Activated CD4-positive, alpha-beta memory T cell treated with anti-CD3 and anti-CD28 coated beads for 36 hours (primary cell): ENCODE results near the gene WDR90. TPM values are rescaled to one million over a fixed set of nuclear protein-coding genes. Genes with fewer than 3 reads are reported as not detected.

Source experiments
- CTCF ChIA-PET: fragments of 350-600 bp; sonication (Branson Sonifier 250); formaldehyde crosslinking; loops from one replicate; lab custom pipeline; 2021; ENCODE audit warnings: antibody characterized with exemption, inconsistent platforms; lab: Charles Lee
- POLR2A ChIA-PET: fragments of 350-600 bp; sonication (Branson Sonifier 250); formaldehyde crosslinking; loops from one replicate; lab custom pipeline; 2021; ENCODE audit warnings: antibody characterized with exemption; lab: Charles Lee
- DNase-seq: peaks from one replicate; pipeline ENCODE4 v3.0.0-alpha.2; 2020
- H3K27ac Mint-ChIP-seq: one replicate; pipeline ENCODE4 v1.8.0; 2021; ENCODE audit warnings: mixed read lengths
- H3K27me3 Mint-ChIP-seq: one replicate; pipeline ENCODE4 v1.8.0; 2021; ENCODE audit warnings: mixed read lengths
- H3K36me3 Mint-ChIP-seq: one replicate; pipeline ENCODE4 v1.8.0; 2021; ENCODE audit warnings: mixed read lengths
- H3K4me1 Mint-ChIP-seq: one replicate; pipeline ENCODE4 v1.8.0; 2021; ENCODE audit warnings: low read depth, mixed read lengths
- H3K4me3 Mint-ChIP-seq: one replicate; pipeline ENCODE4 v1.8.0; 2021; ENCODE audit warnings: mild to moderate bottlenecking, mixed read lengths
- H3K9me3 Mint-ChIP-seq: one replicate; pipeline ENCODE4 v1.8.0; 2021; ENCODE audit warnings: mixed read lengths
- intact Hi-C: fragments of 100-400 bp; cut with micrococcal nuclease; formaldehyde crosslinking; loops from one replicate; pipeline ENCODE4 v1.15.1; 2023
- total RNA-seq, 2 experiments: library from RNA; stranded (reverse); gene quantifications; one replicate each; pipeline ENCODE4 v1.2.3, GENCODE V29; 2021

Gene WDR90
- 10 to 100 TPM; 52.8 to 58.2 TPM for total RNA-seq

GRCh38 chr16:648781-649589 is at the start of gene WDR90:
Gene WDR90, plus strand, starts transcription at chr16:649365. Its CDS starts 52 bp downstream, at chr16:649417.
- ChIA-PET CTCF (interaction anchor here (0.8 to 1.3 kb wide), 11 partner anchors 9 to 542 kb away, joined by 3 to 13 read pairs (median 4); partner anchors contain the start of genes METTL26, RHOT2 and STUB1), POLR2A (interaction anchor here (0.6 to 2.8 kb wide), 6 partner anchors 13 to 1795 kb away, joined by 3 to 16 read pairs (median 4); partner anchors contain the start of genes METTL26, RHOT2 and STUB1)
- peak within 1 kb of the TSS; percentile 56 for H3K27ac Mint-ChIP-seq
- no peaks in the 10 kb centered on the region for H3K9me3 Mint-ChIP-seq
- no peaks in the 10 kb centered on the region for H3K27me3 Mint-ChIP-seq
- DNase-seq = peak; percentile 95
- peaks cover 1% of the 10 kb centered on the region for H3K36me3 Mint-ChIP-seq
- peaks cover 16% of the 10 kb centered on the region for H3K4me1 Mint-ChIP-seq
- peak within 1 kb of the TSS; percentile 79 for H3K4me3 Mint-ChIP-seq
- intact Hi-C loops = loop anchor here (1.0 kb wide), 1 partner anchor 60 kb away; no protein-coding TSS in a partner anchor

DNA sequence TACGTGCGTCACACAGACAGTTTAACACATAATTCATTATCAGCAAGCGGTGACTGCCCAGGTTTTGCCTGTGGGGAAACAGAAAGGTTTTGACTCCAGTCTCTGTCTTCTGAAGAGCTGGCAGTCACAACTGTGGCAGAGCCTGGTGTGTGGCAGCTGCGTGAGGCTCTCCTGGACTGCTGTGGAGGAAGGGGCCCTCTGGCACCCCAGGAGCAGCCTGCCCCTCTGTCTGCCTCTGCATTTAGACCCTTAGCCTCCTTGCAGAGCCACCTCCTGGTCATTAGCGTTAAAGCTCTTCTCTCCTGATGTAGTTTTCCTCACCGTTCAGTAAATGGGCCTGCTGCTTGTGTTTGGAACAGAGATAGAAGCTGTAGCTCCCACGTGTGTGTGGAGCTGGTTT is 48.4 kb upstream of the WDR90 start:
- Mint-ChIP-seq H3K9me3 (no peaks in the 10 kb centered on the region), H3K27ac (no peak overlapping the region), H3K4me3 (no peak overlapping the region), H3K27me3 (no peaks in the 10 kb centered on the region), H3K36me3 (peaks cover 11% of the 10 kb centered on the region), H3K4me1 (peaks cover 5% of the 10 kb centered on the region)
- intact Hi-C loops = no loop called here
- no peak for DNase-seq
- ChIA-PET POLR2A (no interaction called here), CTCF (interaction anchor here (0.6 to 1.6 kb wide), 3 partner anchors 9 to 816 kb away, joined by 4 to 8 read pairs (median 4); no protein-coding TSS in a partner anchor)

- H3K36me3 Mint-ChIP-seq = peaks cover 4% of the 10 kb centered on the region
- H3K27me3 Mint-ChIP-seq = no peaks in the 10 kb centered on the region
- no peak for DNase-seq
- ChIA-PET POLR2A (no interaction called here), CTCF (interaction anchor here (0.7 kb wide), 1 partner anchor 52 kb away, joined by 3 read pairs; no protein-coding TSS in a partner anchor)
- H3K9me3 Mint-ChIP-seq = no peaks in the 10 kb centered on the region
- no peak overlapping the region for H3K27ac Mint-ChIP-seq
- intact Hi-C loops = no loop called here
- H3K4me1 Mint-ChIP-seq = peaks cover 10% of the 10 kb centered on the region
- H3K4me3 Mint-ChIP-seq = no peak overlapping the region
Observed at GRCh38 chr16:603933-604332, 45.2 kb upstream of the WDR90 start.

GRCh38 chr16:606656-607307 is 42.4 kb upstream of the WDR90 start:
- CTCF ChIA-PET = interaction anchor here (0.6 kb wide), 1 partner anchor 414 kb away, joined by 3 read pairs; no protein-coding TSS in a partner anchor
- peaks cover 2% of the 10 kb centered on the region for H3K36me3 Mint-ChIP-seq
- H3K4me3 Mint-ChIP-seq = no peak overlapping the region

GRCh38 chr16:608019-608418 is 41.1 kb upstream of the WDR90 start:
- peaks cover 2% of the 10 kb centered on the region for H3K36me3 Mint-ChIP-seq
- ChIA-PET POLR2A (no interaction called here), CTCF (no interaction called here)
- DNase-seq = peak; percentile 82
- no peak overlapping the region for H3K4me3 Mint-ChIP-seq
- peak overlapping the region; percentile 79 for H3K27ac Mint-ChIP-seq
- peaks cover 16% of the 10 kb centered on the region for H3K4me1 Mint-ChIP-seq
- intact Hi-C loops = loop anchor here (1.0 to 5.0 kb wide), 2 partner anchors 19 to 216 kb away; no protein-coding TSS in a partner anchor
- H3K9me3 Mint-ChIP-seq = no peaks in the 10 kb centered on the region
- no peaks in the 10 kb centered on the region for H3K27me3 Mint-ChIP-seq

More at GRCh38 chr16:606656-607307, 42.4 kb upstream of the WDR90 start:
- intact Hi-C loops = loop anchor here (5.0 kb wide), 1 partner anchor 214 kb away; no protein-coding TSS in a partner anchor
- H3K4me1 Mint-ChIP-seq = peaks cover 16% of the 10 kb centered on the region
- H3K27me3 Mint-ChIP-seq = no peaks in the 10 kb centered on the region
- DNase-seq = no peak
- H3K27ac Mint-ChIP-seq = no peak overlapping the region
- no peaks in the 10 kb centered on the region for H3K9me3 Mint-ChIP-seq
- POLR2A ChIA-PET = no interaction called here

DNA sequence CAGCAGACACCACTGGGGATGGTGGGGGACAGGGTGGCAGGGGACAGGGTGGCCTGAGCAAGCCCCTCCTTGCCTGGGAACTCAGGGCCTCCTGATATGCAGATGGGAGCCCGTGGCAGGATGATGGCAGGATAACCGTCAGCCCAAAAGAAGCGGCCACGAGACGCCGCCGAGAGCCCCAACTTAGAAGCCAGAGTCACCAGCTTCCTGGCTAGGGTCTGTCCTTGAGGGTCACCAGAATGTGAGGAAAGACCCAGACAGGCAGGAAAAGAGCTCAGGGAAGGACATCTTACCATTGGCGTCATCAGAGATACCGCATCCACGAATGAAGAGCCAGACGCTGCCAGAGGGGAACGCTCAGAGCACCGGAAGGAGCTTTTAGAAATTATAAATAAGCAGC is 39.8 kb upstream of the WDR90 start:
- POLR2A ChIA-PET = interaction anchor here (0.6 kb wide), 1 partner anchor 408 kb away, joined by 3 read pairs; no protein-coding TSS in a partner anchor
- no peaks in the 10 kb centered on the region for H3K36me3 Mint-ChIP-seq
- CTCF ChIA-PET = interaction anchor here (1.1 to 2.9 kb wide), 4 partner anchors 9 to 217 kb away, joined by 3 to 12 read pairs (median 6); no protein-coding TSS in a partner anchor
- no peak overlapping the region for H3K27ac Mint-ChIP-seq
- peaks cover 14% of the 10 kb centered on the region for H3K4me1 Mint-ChIP-seq
- no peaks in the 10 kb centered on the region for H3K27me3 Mint-ChIP-seq
- no peak overlapping the region for H3K4me3 Mint-ChIP-seq
- intact Hi-C loops = loop anchor here (5.0 kb wide), 1 partner anchor 217 kb away; no protein-coding TSS in a partner anchor
- no peak for DNase-seq
- H3K9me3 Mint-ChIP-seq = no peaks in the 10 kb centered on the region

- no peak for DNase-seq
- Mint-ChIP-seq H3K4me1 (peaks cover 14% of the 10 kb centered on the region), H3K9me3 (no peaks in the 10 kb centered on the region), H3K36me3 (peaks cover 3% of the 10 kb centered on the region), H3K4me3 (no peak overlapping the region), H3K27me3 (no peaks in the 10 kb centered on the region), H3K27ac (no peak overlapping the region)
- POLR2A ChIA-PET = no interaction called here
- intact Hi-C loops = loop anchor here (5.0 kb wide), 1 partner anchor 218 kb away; no protein-coding TSS in a partner anchor
- CTCF ChIA-PET = interaction anchor here (0.6 to 2.9 kb wide), 8 partner anchors 8 to 218 kb away, joined by 3 to 12 read pairs (median 4); partner anchors contain the start of gene METTL26
Observed at GRCh38 chr16:609984-610383, 39.2 kb upstream of the WDR90 start.

GRCh38 chr16:610513-611381 is 38.4 kb upstream of the WDR90 start:
- intact Hi-C loops = loop anchor here (1.0 kb wide), 1 partner anchor 31 kb away; no protein-coding TSS in a partner anchor
- CTCF ChIA-PET = interaction anchor here (0.6 to 2.9 kb wide), 8 partner anchors 9 to 34 kb away, joined by 3 to 12 read pairs (median 5); partner anchors contain the start of gene METTL26
- POLR2A ChIA-PET = interaction anchor here (1.2 kb wide), 1 partner anchor 26 kb away, joined by 4 read pairs; the partner anchor contains the start of gene METTL26
- peak; percentile 76 for DNase-seq
- Mint-ChIP-seq H3K27me3 (no peaks in the 10 kb centered on the region), H3K9me3 (no peaks in the 10 kb centered on the region), H3K36me3 (peaks cover 3% of the 10 kb centered on the region), H3K27ac (no peak overlapping the region), H3K4me1 (peaks cover 14% of the 10 kb centered on the region), H3K4me3 (no peak overlapping the region)

DNA sequence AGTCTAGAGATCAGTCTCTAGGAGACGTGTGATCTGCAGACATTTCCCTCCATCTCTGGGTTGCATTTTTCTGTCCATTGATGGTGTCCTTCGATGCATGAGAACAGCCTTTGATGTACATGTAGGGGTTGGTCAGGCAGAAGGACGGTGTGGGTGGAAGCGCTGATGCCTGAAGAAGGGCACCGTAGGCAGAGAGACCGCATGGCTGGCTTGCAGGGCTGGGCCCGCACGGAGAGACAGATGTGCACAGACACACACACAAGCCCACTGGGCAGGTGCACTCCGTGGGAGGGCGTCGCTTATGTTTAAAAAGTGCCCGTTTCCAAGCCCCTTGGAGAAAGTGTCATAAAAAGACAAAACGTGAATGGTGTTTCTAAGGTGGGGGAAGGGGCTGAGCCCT is 34.0 kb upstream of the WDR90 start:
- POLR2A ChIA-PET = no interaction called here
- Mint-ChIP-seq H3K36me3 (peaks cover 3% of the 10 kb centered on the region), H3K9me3 (no peaks in the 10 kb centered on the region), H3K4me3 (no peak overlapping the region), H3K27ac (no peak overlapping the region), H3K4me1 (peaks cover 4% of the 10 kb centered on the region), H3K27me3 (no peaks in the 10 kb centered on the region)
- DNase-seq = no peak
- CTCF ChIA-PET = no interaction called here
- intact Hi-C loops = no loop called here

DNA sequence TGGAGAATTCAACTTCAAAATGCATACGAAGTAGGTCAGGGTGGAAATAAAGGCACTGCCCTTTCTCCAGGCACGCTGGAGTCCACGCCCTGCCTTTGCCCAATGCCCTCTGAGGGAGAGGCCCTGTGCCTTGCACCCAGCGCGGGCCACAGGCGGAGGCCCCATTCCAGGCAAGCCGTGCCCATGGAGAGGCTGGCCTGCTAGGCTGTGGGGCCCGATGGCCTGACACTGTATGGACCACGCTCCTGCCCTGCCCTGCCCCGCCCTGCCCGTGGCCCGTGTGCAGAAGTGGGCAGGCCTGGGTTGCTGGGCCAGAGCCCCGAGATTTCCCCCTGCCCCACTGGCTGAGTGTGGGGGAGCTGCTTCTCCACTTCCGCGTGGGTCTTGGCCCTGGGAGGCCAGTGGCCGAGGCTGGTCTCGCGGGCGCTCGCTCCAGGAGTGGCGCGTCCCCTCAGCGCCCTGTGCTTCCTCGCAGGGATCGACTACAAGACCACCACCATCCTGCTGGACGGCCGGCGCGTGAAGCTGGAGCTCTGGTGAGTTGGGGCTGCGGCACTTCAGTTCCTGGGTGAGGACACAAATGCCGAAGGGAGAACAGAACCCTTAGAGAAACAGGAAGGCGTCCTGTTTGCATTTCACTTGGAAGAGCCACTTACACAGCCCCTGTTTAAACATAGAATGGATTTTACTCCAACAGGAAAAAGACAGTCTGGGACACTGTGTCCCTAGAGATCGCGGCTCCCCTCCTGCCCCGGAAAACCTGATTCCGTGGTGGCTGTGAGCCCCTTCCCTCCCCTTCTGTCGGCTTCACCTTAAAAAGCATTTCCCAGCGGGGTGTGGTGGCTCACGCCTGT is 32.2 kb upstream of the WDR90 start:
- H3K9me3 Mint-ChIP-seq = no peaks in the 10 kb centered on the region
- no peaks in the 10 kb centered on the region for H3K4me1 Mint-ChIP-seq
- intact Hi-C loops = no loop called here
- peaks cover 3% of the 10 kb centered on the region for H3K36me3 Mint-ChIP-seq
- H3K27ac Mint-ChIP-seq = no peak overlapping the region
- no peak for DNase-seq
- no peak overlapping the region for H3K4me3 Mint-ChIP-seq
- CTCF ChIA-PET = no interaction called here
- POLR2A ChIA-PET = no interaction called here
- no peaks in the 10 kb centered on the region for H3K27me3 Mint-ChIP-seq
